ENCODE results near the gene METTL13.
A peak's percentile ranks its signal among the peaks of the same experiment; 100 is the strongest.

METTL13 gene

GRCh38 chr1:171772312-171772711, 9.1 kb upstream of the METTL13 start:
- in situ Hi-C loops (cut with HindIII; ENCODE audit: low pct_ligation_motif_present, low sequenced_read_pairs), result no loop called here
- H3K4me3 ChIP-seq (ENCODE audit: low read depth, low read length), result no peak overlapping the region
- H3K36me3 ChIP-seq (replicated peaks), result no peaks in the 10 kb centered on the region
- H3K27ac ChIP-seq, result no peak overlapping the region
- H3K27me3 ChIP-seq (replicated peaks), result peaks cover 2% of the 10 kb centered on the region
- DNase-seq, result no peak
- TF ChIP-seq CTCF (IDR thresholded peaks at IDR 0.05; ENCODE audit: low read depth, low read length, missing control alignments), result no peak

GRCh38 chr1:171780583-171781175, 781 bp upstream of the METTL13 start:
- in situ Hi-C loops (cut with HindIII; ENCODE audit: low pct_ligation_motif_present, low sequenced_read_pairs), result no loop called here
- no peak for DNase-seq
- Histone ChIP-seq H3K36me3 (replicated peaks) (peaks cover 16% of the 10 kb centered on the region), H3K4me3 (ENCODE audit: low read depth, low read length) (peak overlapping the region; percentile 46), H3K27ac (peak overlapping the region; percentile 64), H3K27me3 (replicated peaks) (no peaks in the 10 kb centered on the region)
- TF ChIP-seq CTCF (IDR thresholded peaks at IDR 0.05; ENCODE audit: low read depth, low read length, missing control alignments), result no peak

GRCh38 chr1:171783816-171784530, 2.5 kb downstream of the METTL13 start:
- TF ChIP-seq CTCF (IDR thresholded peaks at IDR 0.05; ENCODE audit: low read depth, low read length, missing control alignments), result no peak
- no peak for DNase-seq
- in situ Hi-C loops (cut with HindIII; ENCODE audit: low pct_ligation_motif_present, low sequenced_read_pairs), result no loop called here
- Histone ChIP-seq H3K4me3 (ENCODE audit: low read depth, low read length) (no peak overlapping the region), H3K27ac (no peak overlapping the region), H3K27me3 (replicated peaks) (no peaks in the 10 kb centered on the region), H3K36me3 (replicated peaks) (peaks cover 46% of the 10 kb centered on the region)

GRCh38 chr1:171784784-171785183, 3.3 kb downstream of the METTL13 start:
- TF ChIP-seq CTCF (IDR thresholded peaks at IDR 0.05; ENCODE audit: low read depth, low read length, missing control alignments), result no peak
- DNase-seq, result no peak
- H3K27me3 ChIP-seq (replicated peaks), result no peaks in the 10 kb centered on the region
- no peak overlapping the region for H3K4me3 ChIP-seq (ENCODE audit: low read depth, low read length)
- H3K36me3 ChIP-seq (replicated peaks), result peaks cover 52% of the 10 kb centered on the region
- in situ Hi-C loops (cut with HindIII; ENCODE audit: low pct_ligation_motif_present, low sequenced_read_pairs), result no loop called here
- no peak overlapping the region for H3K27ac ChIP-seq

- no peak overlapping the region for H3K27ac ChIP-seq
- no peak overlapping the region for H3K4me3 ChIP-seq (ENCODE audit: low read depth, low read length)
- H3K27me3 ChIP-seq (replicated peaks), result no peaks in the 10 kb centered on the region
- TF ChIP-seq CTCF (IDR thresholded peaks at IDR 0.05; ENCODE audit: low read depth, low read length, missing control alignments), result no peak
- in situ Hi-C loops (cut with HindIII; ENCODE audit: low pct_ligation_motif_present, low sequenced_read_pairs), result no loop called here
- peaks cover 60% of the 10 kb centered on the region for H3K36me3 ChIP-seq (replicated peaks)
- DNase-seq, result no peak
These were observed 4.3 kb downstream of the METTL13 start for GRCh38 chr1:171785766-171786165.

Data from brain microvascular endothelial cell (primary cell).